ENCODE data around the gene ZNF598. TPM values are rescaled to one million over a fixed set of nuclear protein-coding genes. Genes with fewer than 3 reads are reported as not detected.
A peak's percentile ranks its signal among the peaks of the same experiment; 100 is the strongest.

Gene ZNF598
- total RNA-seq (10 to 100 TPM; 45.2 to 46.7 TPM), total RNA-seq (58.7 to 73.0 reads per million in 2 donors)

GRCh38 chr16:2009791-2010510 lies at the start of gene ZNF598:
ZNF598 (minus strand) TSS chr16:2009821.
- H3K9me3 ChIP-seq (ENCODE audit: control insufficient read depth, low read length, poor library complexity, severe bottlenecking), result no peaks in the 10 kb centered on the region
- H3K27me3 Mint-ChIP-seq, result no peaks in the 10 kb centered on the region
- peak within 1 kb of the TSS; percentile 88 for H3K4me3 Mint-ChIP-seq
- DNase-seq (peak; percentile 72 to 79 (median 72)), ATAC-seq (peak; percentile 96)
- H3K36me3 Mint-ChIP-seq (ENCODE audit: low read depth), result no peaks in the 10 kb centered on the region
- H3K4me1 Mint-ChIP-seq, result peaks cover 23% of the 10 kb centered on the region
- peak within 1 kb of the TSS; percentile 91 for H3K27ac Mint-ChIP-seq

- Mint-ChIP-seq H3K4me1 (peaks cover 4% of the 10 kb centered on the region), H3K4me3 (no peak overlapping the region), H3K27me3 (no peaks in the 10 kb centered on the region), H3K36me3 (ENCODE audit: low read depth) (peaks cover 2% of the 10 kb centered on the region), H3K27ac (no peak overlapping the region)
- H3K9me3 ChIP-seq (ENCODE audit: control insufficient read depth, low read length, poor library complexity, severe bottlenecking), result no peaks in the 10 kb centered on the region
- DNase-seq (no peak), ATAC-seq (no peak)
Observed at GRCh38 chr16:2058872-2059271, 49.3 kb upstream of the ZNF598 start.

GRCh38 chr16:2058420-2058819 lies 48.8 kb upstream of the ZNF598 start:
- no peaks in the 10 kb centered on the region for H3K27me3 Mint-ChIP-seq
- peaks cover 4% of the 10 kb centered on the region for H3K4me1 Mint-ChIP-seq
- H3K9me3 ChIP-seq (ENCODE audit: control insufficient read depth, low read length, poor library complexity, severe bottlenecking), result no peaks in the 10 kb centered on the region
- no peak overlapping the region for H3K4me3 Mint-ChIP-seq
- no peak overlapping the region for H3K27ac Mint-ChIP-seq
- ATAC-seq, result no peak
- no peak for DNase-seq
- H3K36me3 Mint-ChIP-seq (ENCODE audit: low read depth), result no peaks in the 10 kb centered on the region

GRCh38 chr16:2057438-2057837 lies 47.8 kb upstream of the ZNF598 start:
- no peaks in the 10 kb centered on the region for H3K9me3 ChIP-seq (ENCODE audit: control insufficient read depth, low read length, poor library complexity, severe bottlenecking)
- Mint-ChIP-seq H3K27me3 (no peaks in the 10 kb centered on the region), H3K27ac (no peak overlapping the region), H3K36me3 (ENCODE audit: low read depth) (no peaks in the 10 kb centered on the region), H3K4me1 (peaks cover 6% of the 10 kb centered on the region), H3K4me3 (no peak overlapping the region)
- ATAC-seq (no peak), DNase-seq (no peak)

GRCh38 chr16:2056681-2057407 lies 47.2 kb upstream of the ZNF598 start:
- no peaks in the 10 kb centered on the region for H3K36me3 Mint-ChIP-seq (ENCODE audit: low read depth)
- no peak overlapping the region for H3K4me3 Mint-ChIP-seq
- peaks cover 6% of the 10 kb centered on the region for H3K4me1 Mint-ChIP-seq
- no peaks in the 10 kb centered on the region for H3K27me3 Mint-ChIP-seq
- no peak for DNase-seq
- no peaks in the 10 kb centered on the region for H3K9me3 ChIP-seq (ENCODE audit: control insufficient read depth, low read length, poor library complexity, severe bottlenecking)
- no peak for ATAC-seq
- no peak overlapping the region for H3K27ac Mint-ChIP-seq

GRCh38 chr16:2056077-2056476 lies 46.5 kb upstream of the ZNF598 start:
- DNase-seq (no peak), ATAC-seq (no peak)
- no peaks in the 10 kb centered on the region for H3K9me3 ChIP-seq (ENCODE audit: control insufficient read depth, low read length, poor library complexity, severe bottlenecking)
- peak overlapping the region; percentile 39 for H3K27ac Mint-ChIP-seq
- no peaks in the 10 kb centered on the region for H3K27me3 Mint-ChIP-seq
- H3K36me3 Mint-ChIP-seq (ENCODE audit: low read depth), result no peaks in the 10 kb centered on the region
- H3K4me3 Mint-ChIP-seq, result peak overlapping the region; percentile 19
- H3K4me1 Mint-ChIP-seq, result peaks cover 6% of the 10 kb centered on the region

GRCh38 chr16:2054543-2055245 lies 45.1 kb upstream of the ZNF598 start:
- Mint-ChIP-seq H3K4me1 (peaks cover 6% of the 10 kb centered on the region), H3K36me3 (ENCODE audit: low read depth) (no peaks in the 10 kb centered on the region), H3K4me3 (no peak overlapping the region), H3K27me3 (no peaks in the 10 kb centered on the region), H3K27ac (no peak overlapping the region)
- no peak for ATAC-seq
- no peaks in the 10 kb centered on the region for H3K9me3 ChIP-seq (ENCODE audit: control insufficient read depth, low read length, poor library complexity, severe bottlenecking)
- no peak for DNase-seq

GRCh38 chr16:2053897-2054296 lies 44.3 kb upstream of the ZNF598 start:
- H3K9me3 ChIP-seq (ENCODE audit: control insufficient read depth, low read length, poor library complexity, severe bottlenecking), result no peaks in the 10 kb centered on the region
- Mint-ChIP-seq H3K27ac (no peak overlapping the region), H3K27me3 (no peaks in the 10 kb centered on the region), H3K36me3 (ENCODE audit: low read depth) (no peaks in the 10 kb centered on the region), H3K4me3 (no peak overlapping the region), H3K4me1 (peaks cover 6% of the 10 kb centered on the region)
- DNase-seq (no peak), ATAC-seq (no peak)

GRCh38 chr16:2053211-2053610 lies 43.6 kb upstream of the ZNF598 start:
- no peak for ATAC-seq
- Mint-ChIP-seq H3K4me1 (peaks cover 9% of the 10 kb centered on the region), H3K27ac (no peak overlapping the region), H3K4me3 (no peak overlapping the region), H3K27me3 (no peaks in the 10 kb centered on the region), H3K36me3 (ENCODE audit: low read depth) (no peaks in the 10 kb centered on the region)
- no peak for DNase-seq
- no peaks in the 10 kb centered on the region for H3K9me3 ChIP-seq (ENCODE audit: control insufficient read depth, low read length, poor library complexity, severe bottlenecking)

GRCh38 chr16:2048116-2048543 lies 38.5 kb upstream of the ZNF598 start:
- H3K4me3 Mint-ChIP-seq, result peak overlapping the region; percentile 92
- H3K36me3 Mint-ChIP-seq (ENCODE audit: low read depth), result no peaks in the 10 kb centered on the region
- DNase-seq (peak in 1 of 3 donors; percentile 18), ATAC-seq (no peak)
- peaks cover 12% of the 10 kb centered on the region for H3K4me1 Mint-ChIP-seq
- H3K27ac Mint-ChIP-seq, result peak overlapping the region; percentile 69
- H3K27me3 Mint-ChIP-seq, result no peaks in the 10 kb centered on the region
- no peaks in the 10 kb centered on the region for H3K9me3 ChIP-seq (ENCODE audit: control insufficient read depth, low read length, poor library complexity, severe bottlenecking)

- no peaks in the 10 kb centered on the region for H3K9me3 ChIP-seq (ENCODE audit: control insufficient read depth, low read length, poor library complexity, severe bottlenecking)
- H3K27ac Mint-ChIP-seq, result peak within 1 kb of the TSS; percentile 69
- ATAC-seq (peak; percentile 96), DNase-seq (peak; percentile 84 to 88 (median 87))
- H3K36me3 Mint-ChIP-seq (ENCODE audit: low read depth), result no peaks in the 10 kb centered on the region
- H3K27me3 Mint-ChIP-seq, result no peaks in the 10 kb centered on the region
- peaks cover 10% of the 10 kb centered on the region for H3K4me1 Mint-ChIP-seq
- H3K4me3 Mint-ChIP-seq, result peak within 1 kb of the TSS; percentile 92
Observed at GRCh38 chr16:2047330-2048115, 37.9 kb upstream of the ZNF598 start, which contains the start of the genes NTHL1 and TSC2. NTHL1 (minus strand) TSS chr16:2047834; CDS start chr16:2047823, 11 bp downstream. TSC2 (plus strand) TSS chr16:2047985; CDS start chr16:2048616, 631 bp downstream.

- no peaks in the 10 kb centered on the region for H3K36me3 Mint-ChIP-seq (ENCODE audit: low read depth)
- H3K27me3 Mint-ChIP-seq, result no peaks in the 10 kb centered on the region
- H3K4me3 Mint-ChIP-seq, result peak overlapping the region; percentile 92
- peak overlapping the region; percentile 69 for H3K27ac Mint-ChIP-seq
- ATAC-seq (no peak), DNase-seq (no peak)
- H3K9me3 ChIP-seq (ENCODE audit: control insufficient read depth, low read length, poor library complexity, severe bottlenecking), result no peaks in the 10 kb centered on the region
- H3K4me1 Mint-ChIP-seq, result peaks cover 9% of the 10 kb centered on the region
Observed at GRCh38 chr16:2046893-2047329, 37.3 kb upstream of the ZNF598 start.

Data from T-helper 17 cell (primary cell).